Testis (tissue), 3 donors: ENCODE measurements around the gene C2orf49. TPM values are rescaled to one million over a fixed set of nuclear protein-coding genes. Genes with fewer than 3 reads are reported as not detected.
"Not testable (repeated sequence)": the region's sequence is repeated elsewhere in the genome, so short reads cannot be mapped to it uniquely, and the experiment has no call there.

ENCODE experiments used
- DNase-seq: peaks from one replicate; pipeline ENCODE4 v3.0.0-alpha.2; 2019
- H3K27ac ChIP-seq, 2 donors: fragments of 200-600 bp; sonication (generic); one replicate each; pipeline ENCODE4 v1.5.1; 2019
- H3K27me3 ChIP-seq: fragments of 200-600 bp; sonication (generic); one replicate; pipeline ENCODE4 v1.5.1; 2019
- H3K36me3 ChIP-seq: fragments of 200-600 bp; sonication (generic); one replicate; pipeline ENCODE4 v1.5.1; 2017; ENCODE audit warnings: low read depth; ENCODE audit errors: missing control alignments
- H3K4me1 ChIP-seq: fragments of 200-600 bp; sonication (generic); one replicate; pipeline ENCODE4 v1.5.1; 2019
- H3K4me3 ChIP-seq, 2 donors: fragments of 200-600 bp; sonication (generic); one replicate each; pipeline ENCODE4 v1.5.1; 2017 to 2019
- H3K9me3 ChIP-seq: fragments of 200-600 bp; sonication (generic); one replicate; pipeline ENCODE4 v1.5.1; 2017
- CTCF ChIP-seq, 3 experiments: fragments of 450-650 bp in 2 of 3; fragments of 200-600 bp in 1 of 3; sonication (generic) in 1 of 3; IDR thresholded peaks; one replicate each; pipeline ENCODE4 v1.5.1; 2016 to 2019; ENCODE audit warnings: antibody characterized with exemption in 3 of 3, mild to moderate bottlenecking in 2 of 3, moderate library complexity in 1 of 3
- POLR2A ChIP-seq: fragments of 450-650 bp; IDR thresholded peaks from one replicate; pipeline ENCODE4 v1.6.1; 2017; ENCODE audit warnings: antibody characterized with exemption, mild to moderate bottlenecking, moderate library complexity
- WGBS, 2 donors: methylation state at CpG; one replicate each; pipeline ENCODE4 v1.1.5; 2018; 5-methylcytosine and 5-hydroxymethylcytosine counted together
- intact Hi-C: fragments of 100-400 bp; cut with DNase I; formaldehyde crosslinking; loops from one replicate; pipeline ENCODE4 v1.15.1; 2023; ENCODE audit warnings: low total_unique reads
- polyA plus RNA-seq: library from polyadenylated mRNA; stranded (reverse); fragments of 350-450 nt; fragmentation: Illumina TruSeq; extraction: RNeasy Lipid Tissue Mini Kit (QIAGEN cat#74804); gene quantifications from one replicate; pipeline ENCODE4 v1.2.3, GENCODE V29; 2014; ENCODE audit warnings: low read depth, low replicate concordance; ENCODE audit not compliant: insufficient read depth
- total RNA-seq, 2 donors: library from RNA; depleted of rRNA; stranded (reverse); fragments of >200 nt; gene quantifications; one replicate each; pipeline ENCODE4 v1.2.3, GENCODE V29; 2016

Gene C2orf49
- total and polyA plus RNA-seq, 3 donors from 2014 or later = 28.5 to 35.4 (median 32.6) TPM

DNA sequence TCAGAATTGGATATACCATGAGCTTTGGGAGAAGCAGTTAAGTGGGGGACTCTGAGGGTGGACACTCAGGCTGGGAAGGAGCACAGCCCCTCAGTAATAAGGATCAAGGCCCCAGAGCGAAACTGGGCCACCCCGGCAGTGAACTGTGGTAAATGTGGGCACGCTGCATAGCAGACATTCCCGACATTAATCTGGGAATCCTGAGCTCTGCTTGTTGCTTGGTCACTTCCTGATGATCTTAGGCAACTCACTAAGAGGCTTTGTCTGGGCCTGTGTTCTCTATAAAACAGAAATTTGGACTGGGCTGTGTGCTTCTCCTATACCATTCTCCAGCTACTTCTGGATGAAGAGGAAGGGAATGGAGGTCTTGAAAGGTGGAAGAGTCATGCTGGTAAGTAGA lies 12.6 kb upstream of the C2orf49 start:
- no peak overlapping the region for H3K27ac ChIP-seq
- no peaks in the 10 kb centered on the region for H3K36me3 ChIP-seq
- no peaks in the 10 kb centered on the region for H3K4me1 ChIP-seq
- no peak for TF ChIP-seq CTCF (IDR thresholded peaks at IDR 0.05)
- TF ChIP-seq POLR2A = no peak
- no peaks in the 10 kb centered on the region for H3K9me3 ChIP-seq
- no peak for DNase-seq
- no peaks in the 10 kb centered on the region for H3K27me3 ChIP-seq
- H3K4me3 ChIP-seq = no peak overlapping the region
- intact Hi-C loops = no loop called here
- 82 to 83% methylated on average over 4 of the region's 4 CpGs for WGBS, 2 donors

DNA sequence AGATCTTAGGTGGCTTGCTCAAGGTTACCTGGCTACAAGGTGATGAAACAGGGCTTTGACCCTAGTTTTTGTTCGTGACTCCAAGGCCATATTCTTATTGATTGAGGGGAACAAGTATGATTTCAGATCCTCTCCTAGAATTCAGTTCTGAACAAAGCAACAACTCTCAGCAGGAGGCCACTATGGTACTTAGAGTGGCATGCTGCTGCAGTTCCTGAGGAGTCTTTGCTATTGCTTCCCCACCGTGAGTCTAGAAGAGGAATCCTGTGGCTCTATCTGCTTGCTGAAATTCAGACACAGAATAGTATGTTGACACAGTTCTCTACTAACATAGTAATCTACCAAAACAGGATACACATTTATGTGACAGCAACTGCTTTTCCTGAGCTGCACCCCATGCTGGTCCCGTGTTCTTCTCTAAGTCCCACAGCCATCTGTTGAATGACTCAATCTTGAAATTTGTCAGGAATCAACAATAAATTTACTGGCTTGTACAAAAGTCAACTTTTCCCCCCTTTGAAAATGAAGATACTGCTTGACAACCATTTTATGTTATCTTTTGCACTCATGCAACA lies 11.9 kb upstream of the C2orf49 start:
- no peak for TF ChIP-seq POLR2A
- TF ChIP-seq CTCF (IDR thresholded peaks at IDR 0.05) = no peak
- Histone ChIP-seq H3K4me3 (no peak overlapping the region), H3K9me3 (no peaks in the 10 kb centered on the region), H3K4me1 (no peaks in the 10 kb centered on the region), H3K36me3 (no peaks in the 10 kb centered on the region), H3K27me3 (no peaks in the 10 kb centered on the region), H3K27ac (no peak overlapping the region)
- DNase-seq = no peak
- 89 to 90% methylated on average over 3 of the region's 3 CpGs for WGBS, 2 donors
- intact Hi-C loops = no loop called here

- DNase-seq, H3K4me3 ChIP-seq, intact Hi-C loops, H3K36me3 ChIP-seq, H3K9me3 ChIP-seq, H3K27me3 ChIP-seq, H3K4me1 ChIP-seq, H3K27ac ChIP-seq: not testable (repeated sequence)
- WGBS, 2 donors = 90 to 91% methylated on average over 3 of the region's 3 CpGs
These were observed 10.1 kb upstream of the C2orf49 start for GRCh38 chr2:105327271-105327670.

- no peak for DNase-seq
- Histone ChIP-seq H3K27me3 (no peaks in the 10 kb centered on the region), H3K4me1 (no peaks in the 10 kb centered on the region), H3K9me3 (no peaks in the 10 kb centered on the region), H3K27ac (no peak overlapping the region), H3K4me3 (no peak overlapping the region), H3K36me3 (no peaks in the 10 kb centered on the region)
- TF ChIP-seq CTCF (IDR thresholded peaks at IDR 0.05) = no peak
- no peak for TF ChIP-seq POLR2A
- intact Hi-C loops = no loop called here
- 79 to 82% methylated on average over 2 of the region's 2 CpGs for WGBS, 2 donors
These were observed 9.7 kb upstream of the C2orf49 start for GRCh38 chr2:105327690-105328089.

GRCh38 chr2:105328281-105329196 lies 8.8 kb upstream of the C2orf49 start:
- Histone ChIP-seq H3K27me3 (no peaks in the 10 kb centered on the region), H3K4me3 (peak overlapping the region; percentile 64 to 73), H3K4me1 (no peaks in the 10 kb centered on the region), H3K27ac (peak overlapping the region in 1 of 2 donors; percentile 41), H3K9me3 (no peaks in the 10 kb centered on the region), H3K36me3 (no peaks in the 10 kb centered on the region)
- no peak for TF ChIP-seq CTCF (IDR thresholded peaks at IDR 0.05)
- TF ChIP-seq POLR2A = no peak
- intact Hi-C loops = no loop called here
- 12 to 14% methylated on average over 14 to 16 of the region's 16 CpGs for WGBS, 2 donors
- peak; percentile 36 for DNase-seq
